ENCODE results near the gene ANKMY1.
A peak's percentile ranks its signal among the peaks of the same experiment; 100 is the strongest.
"Not testable (repeated sequence)": the region's sequence is repeated elsewhere in the genome, so short reads cannot be mapped to it uniquely, and the experiment has no call there.

The ANKMY1 gene

DNA sequence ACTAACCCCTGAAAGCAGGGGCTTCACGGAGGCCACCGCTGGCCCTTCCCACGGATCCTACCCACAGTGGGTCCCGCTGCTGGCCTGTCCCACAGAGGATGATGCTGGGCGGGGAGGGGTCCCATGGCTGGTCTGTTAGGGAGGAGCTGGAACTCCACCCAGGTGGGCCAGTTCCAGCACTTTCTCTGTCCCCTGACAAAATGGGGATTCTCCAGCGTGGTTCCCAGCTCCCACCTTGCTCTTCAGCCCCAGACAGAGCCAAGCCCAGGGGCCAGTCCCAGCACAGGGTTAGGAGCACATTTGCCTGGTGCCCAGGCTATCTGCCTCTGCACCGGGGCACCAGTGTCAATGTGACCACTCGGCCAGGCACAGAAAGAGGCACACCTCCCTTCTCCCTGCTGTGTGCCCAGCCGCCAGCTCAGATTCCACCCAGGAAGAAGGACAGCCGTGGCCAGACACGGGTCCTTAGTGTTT is 50.0 kb downstream of the ANKMY1 start:
- FAIRE-seq: no peak

GRCh38 chr2:240507060-240507777 is 50.6 kb downstream of the ANKMY1 start:
- FAIRE-seq: no peak
- no peak for DNase-seq (ENCODE audit: insufficient read length, low spot score)

More for the DNA sequence above, 50.0 kb downstream of the ANKMY1 start:
- DNase-seq (ENCODE audit: insufficient read length, low spot score): no peak

DNA sequence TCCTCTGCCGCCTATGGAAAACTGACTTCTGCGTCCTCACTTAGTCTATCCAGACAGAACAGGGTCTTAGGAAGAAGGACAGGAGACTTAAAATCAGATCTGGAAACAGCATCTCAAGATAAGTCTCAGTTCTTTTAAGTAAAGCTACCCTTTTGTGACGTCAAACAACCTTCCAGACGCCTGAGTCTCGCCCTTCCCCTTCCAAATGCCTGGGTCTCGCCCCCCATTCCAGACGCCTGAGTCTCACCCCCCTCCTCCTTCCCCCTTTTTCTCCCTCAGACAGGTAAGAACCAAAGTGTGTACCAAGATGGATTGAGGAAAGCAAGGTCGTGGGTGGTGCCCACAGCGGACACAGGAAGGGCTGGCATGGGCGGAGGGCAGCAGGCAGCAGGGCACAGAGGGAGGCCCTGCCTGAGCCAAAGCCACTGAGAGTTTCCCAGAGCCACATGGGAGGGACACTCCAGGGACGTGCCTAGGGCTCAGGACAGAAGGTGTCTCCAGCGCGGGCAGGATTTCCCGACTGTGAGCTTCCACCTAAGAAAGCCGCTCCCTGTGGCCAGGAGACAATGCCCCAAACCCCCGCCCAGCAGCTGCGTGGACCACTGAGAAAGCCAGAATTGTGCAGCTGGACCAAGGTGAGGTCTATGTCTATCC is 51.3 kb downstream of the ANKMY1 start:
- DNase-seq (ENCODE audit: insufficient read length, low spot score) (no peak), FAIRE-seq (no peak)

- DNase-seq (ENCODE audit: insufficient read length, low spot score): no peak
- no peak for FAIRE-seq
These were observed 51.9 kb downstream of the ANKMY1 start for GRCh38 chr2:240505910-240506309.

DNA sequence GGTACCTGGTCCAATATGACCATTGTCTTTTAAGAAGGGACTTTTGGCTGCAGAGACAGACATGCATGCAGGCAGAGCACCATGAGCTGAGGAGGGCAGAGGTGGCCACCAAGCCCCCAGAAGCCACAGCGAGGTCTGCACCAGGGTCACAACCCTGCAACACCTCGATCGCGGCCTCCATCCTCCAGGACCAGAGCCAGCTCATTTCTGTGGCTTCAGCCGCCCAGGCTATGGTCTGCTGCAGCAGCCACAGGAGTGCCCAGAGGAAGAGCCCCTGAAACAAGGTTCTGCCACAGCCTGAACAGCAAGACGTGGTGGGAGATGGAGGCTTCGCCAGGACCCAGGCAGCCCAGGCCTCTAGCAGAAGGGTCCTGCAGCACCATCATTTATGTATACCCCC is 53.9 kb downstream of the ANKMY1 start:
- DNase-seq (ENCODE audit: insufficient read length, low spot score) (no peak), FAIRE-seq (no peak)

- FAIRE-seq: no peak
- no peak for DNase-seq (ENCODE audit: insufficient read length, low spot score)
These were observed 54.4 kb downstream of the ANKMY1 start for GRCh38 chr2:240503375-240503774.

GRCh38 chr2:240502430-240503121 is 55.2 kb downstream of the ANKMY1 start:
- FAIRE-seq (peak; percentile 9), DNase-seq (ENCODE audit: insufficient read length, low spot score) (no peak)

GRCh38 chr2:240502059-240502429 is 55.7 kb downstream of the ANKMY1 start:
- DNase-seq (ENCODE audit: insufficient read length, low spot score): no peak
- FAIRE-seq: no peak

DNA sequence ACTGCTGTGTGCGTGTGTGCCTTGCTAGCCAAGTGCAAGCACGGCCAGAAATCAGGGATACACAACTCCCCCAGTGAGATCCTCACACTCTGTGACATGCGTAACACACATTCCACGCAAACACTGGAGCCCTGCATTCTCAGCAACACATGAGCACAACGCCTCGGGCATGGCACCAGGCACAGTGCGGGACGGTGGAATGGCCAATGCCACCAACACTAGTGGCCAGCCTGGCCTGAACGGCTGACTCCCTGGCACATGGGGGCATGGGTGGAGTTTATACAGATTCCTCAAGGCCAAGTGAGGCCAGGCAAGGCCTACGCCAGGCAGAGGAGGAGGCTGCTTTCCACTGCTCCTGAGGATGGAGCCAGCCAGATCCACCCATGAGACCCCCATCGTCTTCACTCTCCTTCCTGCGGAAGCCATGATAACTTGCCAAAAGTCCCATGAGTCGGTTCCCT is 56.2 kb downstream of the ANKMY1 start:
- FAIRE-seq: no peak
- DNase-seq (ENCODE audit: insufficient read length, low spot score): no peak

- peak; percentile 48 for FAIRE-seq
These were observed 57.0 kb downstream of the ANKMY1 start for GRCh38 chr2:240500561-240501423.

GRCh38 chr2:240499309-240500301 is 58.2 kb downstream of the ANKMY1 start:
- DNase-seq (ENCODE audit: insufficient read length, low spot score) (no peak), FAIRE-seq (no peak)

More at GRCh38 chr2:240500561-240501423, 57.0 kb downstream of the ANKMY1 start:
- DNase-seq (ENCODE audit: insufficient read length, low spot score): no peak

DNA sequence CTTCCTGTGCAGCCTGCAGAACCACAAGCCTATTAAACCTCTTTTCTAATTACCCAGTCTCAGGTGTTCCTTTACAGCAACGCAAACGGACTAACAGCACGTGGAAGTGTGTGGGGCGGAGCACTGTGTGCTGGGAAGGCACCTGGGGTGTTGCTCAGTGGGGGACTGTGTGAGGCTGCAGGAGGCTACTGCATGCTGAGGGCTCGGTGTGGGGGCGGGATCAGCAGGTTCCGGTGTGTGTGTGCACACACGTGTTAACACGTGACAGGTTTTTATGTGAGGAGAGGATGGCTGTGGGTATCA is 58.9 kb downstream of the ANKMY1 start:
- FAIRE-seq (no peak), DNase-seq (ENCODE audit: insufficient read length, low spot score) (no peak)

DNA sequence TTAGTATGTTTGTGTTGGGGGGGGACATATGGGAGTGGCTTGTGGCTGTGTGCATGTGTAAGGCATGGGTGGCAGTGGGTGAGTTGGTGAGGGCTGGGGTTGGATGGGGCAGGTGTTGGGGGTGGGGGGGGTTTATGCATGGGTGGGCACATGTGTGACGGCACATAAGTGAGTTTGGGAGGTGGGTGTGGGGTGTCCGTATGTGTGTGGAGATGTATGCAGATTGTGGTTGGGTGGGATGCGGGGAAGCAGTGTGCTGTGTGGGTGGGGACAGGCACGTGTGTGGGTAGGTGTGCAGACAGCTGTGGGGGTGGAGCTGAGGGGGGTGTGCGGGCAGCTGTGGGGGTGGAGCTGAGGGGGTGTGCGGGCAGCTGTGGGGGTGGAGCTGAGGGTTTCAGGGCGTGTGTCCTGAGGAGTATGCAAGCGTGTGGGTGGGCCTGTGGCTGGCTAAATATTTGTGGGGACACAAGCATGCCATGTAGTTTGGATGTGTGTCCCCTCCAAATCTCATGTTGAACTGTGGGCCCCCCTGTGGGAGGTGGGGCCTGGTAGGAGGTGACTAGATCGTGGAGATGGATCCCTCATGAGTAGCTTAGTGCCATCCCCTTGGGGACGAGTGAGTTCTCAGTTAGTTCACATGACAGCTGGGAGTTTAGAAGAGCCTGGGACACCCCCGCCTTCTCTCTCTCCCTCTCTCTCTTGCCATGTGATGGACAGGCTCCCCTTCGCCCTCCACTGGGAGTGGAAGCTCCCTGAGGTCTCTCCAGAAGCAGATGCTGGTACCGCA is 59.4 kb downstream of the ANKMY1 start:
- FAIRE-seq: no peak
- no peak for DNase-seq (ENCODE audit: insufficient read length, low spot score)

- DNase-seq (ENCODE audit: insufficient read length, low spot score); FAIRE-seq: not testable (repeated sequence)
These were observed 60.7 kb downstream of the ANKMY1 start for GRCh38 chr2:240497082-240497481.

DNA sequence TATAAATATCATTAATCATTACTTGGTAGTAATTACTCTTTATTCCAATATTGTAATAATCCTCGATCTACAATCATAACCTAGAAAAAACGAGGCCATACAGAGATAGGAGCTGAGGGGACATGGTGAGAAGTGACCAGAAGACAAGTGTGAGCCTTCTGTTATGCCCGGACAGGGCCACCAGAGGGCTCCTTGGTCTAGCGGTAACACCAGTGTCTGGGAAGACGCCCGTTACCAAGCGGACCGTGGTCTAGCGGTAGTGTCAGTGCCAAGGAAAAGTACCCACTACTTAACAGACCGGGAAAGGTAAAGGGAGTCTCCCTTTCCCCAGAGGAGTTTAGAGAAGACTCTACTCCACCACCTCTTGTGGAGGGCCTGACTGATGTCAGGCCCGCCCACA is 62.8 kb downstream of the ANKMY1 start:
- not testable (repeated sequence) for FAIRE-seq; DNase-seq (ENCODE audit: insufficient read length, low spot score)

- DNase-seq (ENCODE audit: insufficient read length, low spot score) (no peak), FAIRE-seq (peak; percentile 28)
These were observed 63.5 kb downstream of the ANKMY1 start for GRCh38 chr2:240494194-240494793.

GRCh38 chr2:240491483-240491882 is 66.3 kb downstream of the ANKMY1 start:
- DNase-seq (ENCODE audit: insufficient read length, low spot score) (no peak), FAIRE-seq (no peak)

DNA sequence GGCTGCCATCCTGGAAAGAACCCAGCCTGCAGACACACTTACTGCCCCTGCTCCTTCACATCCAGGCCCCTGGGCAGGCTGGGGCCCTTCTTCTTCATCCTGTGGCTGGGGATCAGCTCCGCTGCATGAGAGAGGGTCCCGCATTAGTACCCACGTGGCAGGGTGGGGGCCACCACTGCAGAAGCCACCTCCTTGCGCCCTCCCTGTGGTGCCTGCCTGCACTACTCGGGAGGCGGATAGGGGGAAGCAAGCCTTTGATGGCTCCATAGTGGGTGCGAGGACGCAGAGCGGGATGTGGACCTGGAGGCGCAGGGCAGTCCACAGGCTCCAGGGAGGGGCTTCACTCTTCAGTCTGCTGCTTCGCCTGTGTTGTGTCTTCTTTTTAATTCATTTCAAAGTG is 75.6 kb downstream of the ANKMY1 start:
- no peak for DNase-seq (ENCODE audit: insufficient read length, low spot score)
- FAIRE-seq: no peak
